ENCODE results near the gene ELMO1. TPM values are rescaled to one million over a fixed set of nuclear protein-coding genes. Genes with fewer than 3 reads are reported as not detected.

ELMO1 gene
- total RNA-seq, 1 donor: under 0.01 TPM

GRCh38 chr7:36986511-36986933 lies 462.1 kb downstream of the ELMO1 start:
- no peak for DNase-seq (ENCODE audit: low read depth)
- no peak overlapping the region for H3K4me3 ChIP-seq (ENCODE audit: low read depth, low read length)
- no peak for TF ChIP-seq CTCF (IDR thresholded peaks at IDR 0.05; ENCODE audit: insufficient read depth, low read depth, low read length)

- no peak for DNase-seq (ENCODE audit: low read depth)
Measured at GRCh38 chr7:36985866-36986400, 462.7 kb downstream of the ELMO1 start.

GRCh38 chr7:36985316-36985715 lies 463.3 kb downstream of the ELMO1 start:
- no peak overlapping the region for H3K4me3 ChIP-seq (ENCODE audit: low read depth, low read length)
- DNase-seq (ENCODE audit: low read depth): no peak
- no peak for TF ChIP-seq CTCF (IDR thresholded peaks at IDR 0.05; ENCODE audit: insufficient read depth, low read depth, low read length)

More at GRCh38 chr7:36985866-36986400, 462.7 kb downstream of the ELMO1 start:
- TF ChIP-seq CTCF (IDR thresholded peaks at IDR 0.05; ENCODE audit: insufficient read depth, low read depth, low read length): no peak
- H3K4me3 ChIP-seq (ENCODE audit: low read depth, low read length): no peak overlapping the region

- no peak overlapping the region for H3K4me3 ChIP-seq (ENCODE audit: low read depth, low read length)
- no peak for TF ChIP-seq CTCF (IDR thresholded peaks at IDR 0.05; ENCODE audit: insufficient read depth, low read depth, low read length)
- DNase-seq (ENCODE audit: low read depth): no peak
Measured at GRCh38 chr7:36984710-36985312, 463.9 kb downstream of the ELMO1 start.

GRCh38 chr7:36984041-36984521 lies 464.6 kb downstream of the ELMO1 start:
- H3K4me3 ChIP-seq (ENCODE audit: low read depth, low read length): no peak overlapping the region
- no peak for TF ChIP-seq CTCF (IDR thresholded peaks at IDR 0.05; ENCODE audit: insufficient read depth, low read depth, low read length)
- DNase-seq (ENCODE audit: low read depth): no peak

- DNase-seq (ENCODE audit: low read depth): no peak
- TF ChIP-seq CTCF (IDR thresholded peaks at IDR 0.05; ENCODE audit: insufficient read depth, low read depth, low read length): no peak
- H3K4me3 ChIP-seq (ENCODE audit: low read depth, low read length): no peak overlapping the region
Measured at GRCh38 chr7:36982766-36983165, 465.9 kb downstream of the ELMO1 start.

All from fibroblast of villous mesenchyme (primary cell).